Measurements from ENCODE around the gene SEC14L6.
"Not testable (repeated sequence)": the region's sequence is repeated elsewhere in the genome, so short reads cannot be mapped to it uniquely, and the experiment has no call there.

The SEC14L6 gene

DNA sequence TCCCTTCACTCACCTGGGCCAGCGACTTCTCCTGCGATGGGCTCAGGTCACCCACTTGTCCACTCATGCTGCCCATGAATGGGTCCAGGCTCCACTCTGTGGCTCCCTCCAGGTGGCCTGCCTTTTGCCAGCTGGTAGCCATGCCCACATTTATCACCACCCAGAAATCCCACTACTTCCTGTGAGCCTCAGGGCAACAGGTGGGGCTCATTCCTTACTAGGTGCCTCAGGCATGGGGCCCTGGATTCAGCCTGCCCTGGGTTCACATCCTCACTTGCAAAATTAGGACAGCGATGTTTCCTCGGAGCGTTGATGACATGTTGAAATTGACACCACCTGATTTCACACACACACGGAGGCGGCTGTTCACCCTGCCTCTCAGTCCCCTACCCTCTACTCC is at the start of gene SEC14L6:
TSS of gene SEC14L6 (minus strand) at position 126 of the 400 bp plus-strand sequence. CDS start at position 67, 59 bp downstream.
- DNase-seq: no peak

DNA sequence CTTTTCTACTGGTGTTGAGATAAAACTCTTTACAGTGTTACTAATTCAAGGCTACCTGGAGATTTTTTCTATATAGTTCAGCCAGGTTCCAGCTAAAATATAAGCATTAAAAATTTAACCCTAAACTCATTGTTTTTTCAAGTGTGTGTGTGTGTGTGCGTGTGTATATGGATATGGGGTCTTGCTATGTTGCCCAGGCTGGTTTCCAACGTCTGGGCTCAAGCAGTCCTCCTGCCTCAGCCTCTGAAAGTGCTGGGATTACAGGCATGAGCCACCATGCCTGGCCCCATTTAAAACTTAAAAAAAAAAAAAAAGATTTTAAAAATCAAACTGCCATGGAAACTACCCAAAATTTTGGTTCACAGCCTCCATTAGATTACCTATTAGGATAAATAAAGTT is 49.7 kb upstream of the SEC14L6 start:
- DNase-seq: no peak

DNA sequence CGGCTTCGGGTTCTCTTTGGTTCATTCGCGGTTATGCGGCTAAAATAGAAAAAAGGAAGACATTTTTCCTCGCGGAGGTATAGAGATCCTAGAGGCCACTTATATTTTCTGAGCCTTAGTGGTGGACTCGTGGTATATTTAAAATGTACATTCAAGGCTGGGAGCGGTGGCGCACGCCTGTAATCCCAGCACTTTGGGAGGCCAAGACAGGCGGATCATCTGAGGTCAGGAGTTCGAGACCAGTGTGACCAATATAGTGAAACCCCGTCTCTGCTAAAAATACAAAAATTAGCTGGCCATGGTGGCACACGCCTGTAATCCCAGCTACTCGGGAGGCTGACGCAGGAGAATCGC is 45.8 kb upstream of the SEC14L6 start:
- not testable (repeated sequence) for DNase-seq

DNA sequence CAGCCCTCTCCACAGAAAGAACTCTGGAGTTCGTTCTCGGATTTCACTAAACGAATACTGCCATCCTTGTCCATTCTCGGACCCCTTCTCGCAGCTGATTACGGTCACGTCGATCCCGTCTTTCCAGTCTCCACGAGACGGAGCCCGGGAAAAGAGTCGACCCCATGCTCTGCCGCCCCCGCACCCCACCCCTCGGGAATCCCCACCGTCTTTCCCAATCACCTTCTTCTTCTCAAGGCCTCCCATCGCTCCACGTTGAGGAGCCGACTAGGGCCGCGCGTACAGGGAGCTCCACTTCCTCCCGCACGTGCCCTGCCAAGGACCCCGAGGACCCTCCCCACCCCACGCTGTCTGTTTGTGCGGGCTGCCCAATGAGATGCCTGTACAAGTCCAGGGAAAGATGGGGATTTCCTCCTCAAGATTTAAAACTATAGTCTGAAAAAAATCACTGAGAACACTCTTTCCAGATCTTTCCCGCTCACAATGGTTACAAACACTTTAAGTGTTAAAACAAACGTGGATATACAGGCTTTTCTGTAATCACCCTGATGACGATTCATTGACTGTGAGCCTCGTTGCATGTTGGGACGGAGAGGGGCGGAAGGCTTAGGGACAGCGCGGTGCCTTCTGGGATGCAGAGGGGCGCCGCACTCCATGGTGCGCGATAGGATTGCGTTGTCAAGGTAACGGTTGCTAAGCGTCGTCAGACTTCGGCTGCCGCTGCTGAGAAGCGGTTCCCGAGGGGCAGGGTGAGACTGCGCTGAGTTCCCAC is 45.2 kb upstream of the SEC14L6 start, which contains the start of gene PES1:
TSS of gene PES1 (minus strand) at position 323 of the 772 bp plus-strand sequence. CDS start at position 246, 77 bp downstream.
- peak; percentile 95 for DNase-seq

DNA sequence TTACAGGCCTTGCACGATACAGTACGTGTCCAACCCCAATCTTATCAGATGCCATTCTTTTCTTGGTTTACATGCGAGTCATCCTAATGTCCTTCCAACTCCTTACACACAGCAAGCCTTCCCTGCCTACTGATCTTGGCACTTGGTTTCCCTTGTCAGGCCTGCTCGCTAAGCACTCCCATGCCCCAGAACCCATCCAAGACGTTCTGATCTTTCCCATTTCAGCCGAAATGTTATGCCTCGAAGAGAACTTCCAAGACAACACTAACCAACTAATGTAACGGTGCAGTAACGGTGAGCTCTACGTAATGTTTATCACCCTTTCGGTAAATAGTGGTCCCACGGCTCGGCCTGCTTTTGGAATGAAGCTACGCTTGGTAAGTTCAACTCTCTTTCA is 44.6 kb upstream of the SEC14L6 start:
- DNase-seq: no peak

DNA sequence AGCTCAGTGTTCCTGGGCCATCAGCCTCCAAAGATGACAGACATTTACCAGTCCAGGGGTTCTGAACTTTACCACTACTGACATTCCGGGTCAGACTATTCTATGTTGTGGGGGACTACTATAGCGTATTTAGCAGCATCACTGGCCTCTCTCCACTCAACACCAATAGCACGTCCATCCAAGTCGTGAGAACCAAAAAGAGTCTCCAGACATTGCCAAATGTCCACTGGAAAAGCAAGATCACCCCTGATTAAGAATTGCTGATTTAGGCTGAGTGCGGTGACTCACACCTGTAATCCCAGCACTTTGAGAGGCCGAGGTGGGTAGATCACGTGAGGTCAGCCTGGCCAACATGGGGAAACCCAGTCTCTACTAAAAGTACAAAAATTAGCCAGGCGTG is 39.9 kb upstream of the SEC14L6 start:
- DNase-seq: no peak

DNA sequence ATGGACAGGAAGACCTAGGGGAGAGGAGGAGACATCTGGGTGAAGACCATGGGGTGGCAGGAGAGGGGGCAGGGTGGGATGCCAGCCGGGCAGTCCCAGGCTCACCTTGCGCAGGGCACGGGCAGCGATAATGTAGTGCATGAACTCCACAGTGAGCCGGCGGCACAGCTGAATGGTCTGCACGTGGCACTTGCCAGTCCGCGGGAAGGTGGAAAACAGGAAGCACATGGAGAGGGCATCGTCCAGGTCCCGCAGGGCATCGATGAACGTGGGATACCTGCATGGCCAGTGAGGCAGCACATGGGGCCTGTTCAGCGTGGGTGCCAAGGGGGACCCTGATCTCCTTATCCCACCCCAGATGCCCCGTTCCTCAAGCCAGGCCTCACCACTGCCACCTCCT is 37.9 kb upstream of the SEC14L6 start:
- DNase-seq: no peak

DNA sequence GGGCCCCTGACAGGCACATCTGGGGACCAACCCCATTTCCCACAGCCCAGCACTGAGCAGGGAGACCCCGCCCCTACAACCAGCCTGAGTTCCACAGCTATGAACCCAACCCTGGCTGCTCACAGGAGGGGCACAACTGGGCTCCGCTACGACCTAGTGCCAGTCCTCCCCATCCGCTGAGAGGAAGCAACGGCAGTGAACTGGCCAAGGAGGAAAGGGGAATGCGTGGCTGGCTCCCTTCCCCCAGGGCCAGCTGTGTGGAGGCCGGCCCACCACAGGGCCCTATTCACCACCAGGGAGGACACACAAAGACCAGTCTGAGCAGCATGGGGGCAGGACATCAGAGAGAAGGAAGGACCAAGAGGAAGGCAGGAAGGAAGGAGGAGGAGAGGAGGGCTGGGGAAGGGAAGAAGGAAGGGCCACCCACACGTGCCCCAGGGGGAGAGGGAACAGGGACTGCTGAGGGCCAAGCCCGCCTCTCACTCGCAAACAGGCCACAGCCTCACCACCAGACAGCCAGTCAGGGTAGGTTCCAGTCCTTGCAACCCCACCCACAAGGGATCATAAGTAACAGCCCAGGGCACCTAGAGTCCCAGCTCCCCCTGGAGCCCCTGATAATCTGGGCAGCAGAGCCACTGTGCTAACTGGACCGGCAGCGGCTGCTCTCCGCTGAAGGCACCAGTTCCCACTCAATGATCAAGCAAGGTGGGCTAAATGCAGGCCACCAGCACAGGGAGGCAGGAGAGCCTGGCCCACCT is 36.4 kb upstream of the SEC14L6 start:
- no peak for DNase-seq

DNA sequence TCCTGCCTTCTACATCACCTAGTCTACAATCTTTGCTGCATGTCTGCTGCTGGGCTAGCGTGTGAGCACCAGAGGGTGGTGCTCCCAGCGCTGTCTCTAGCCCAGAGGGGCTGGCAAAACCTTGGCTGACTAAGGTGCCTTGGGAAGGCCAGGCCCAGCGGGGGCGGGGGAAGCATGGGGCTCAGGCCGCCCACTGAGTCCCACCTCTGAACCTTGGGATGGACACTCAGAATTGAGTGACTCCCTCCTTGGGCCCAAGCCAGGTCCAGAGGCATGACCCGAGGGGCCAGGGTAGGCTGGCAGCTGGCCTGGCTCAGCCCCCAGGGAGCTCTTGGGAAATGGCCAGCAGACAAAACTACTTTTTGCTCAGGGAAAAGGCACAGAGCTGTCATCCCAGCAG is 35.5 kb upstream of the SEC14L6 start:
- DNase-seq: no peak

DNA sequence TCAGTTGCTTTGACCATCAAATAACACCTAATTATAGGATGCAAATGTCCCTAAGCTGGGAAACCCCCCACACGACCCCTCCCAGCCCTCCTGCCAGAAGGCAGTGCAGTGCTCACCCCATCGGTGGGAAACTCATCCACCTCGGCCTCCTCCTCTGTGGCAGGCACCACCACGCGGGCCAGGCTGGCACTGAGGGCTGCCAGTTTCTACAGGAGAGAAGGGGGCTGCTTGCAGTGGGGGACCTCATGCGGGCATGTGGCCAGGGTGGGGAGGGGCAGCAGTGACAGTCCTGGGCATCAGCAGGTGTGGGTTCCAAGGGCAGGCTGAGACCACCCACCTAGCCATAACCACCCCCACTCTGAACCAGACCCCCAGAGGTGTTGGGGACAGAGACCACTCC is 34.4 kb upstream of the SEC14L6 start:
- no peak for DNase-seq

DNA sequence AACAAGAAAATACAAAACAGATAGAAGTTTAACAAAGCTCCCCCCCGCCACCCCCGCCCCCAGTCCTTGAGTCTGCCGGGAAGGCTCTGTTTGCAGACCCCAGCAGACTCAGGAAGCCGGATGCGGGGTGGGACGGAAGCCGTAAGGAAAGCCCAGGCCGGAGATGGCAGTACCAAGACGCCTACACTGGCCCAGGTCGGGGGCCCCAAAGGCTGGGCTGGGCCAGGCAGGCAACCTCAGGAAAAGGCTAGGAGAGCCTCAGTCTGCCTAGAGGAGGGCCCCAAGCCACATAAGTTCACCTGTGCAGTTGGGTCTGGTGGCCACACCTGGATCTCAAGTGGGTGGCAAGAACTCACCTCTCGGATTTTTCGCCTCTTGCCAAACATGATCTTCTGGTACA is 31.9 kb upstream of the SEC14L6 start:
- DNase-seq: no peak

DNA sequence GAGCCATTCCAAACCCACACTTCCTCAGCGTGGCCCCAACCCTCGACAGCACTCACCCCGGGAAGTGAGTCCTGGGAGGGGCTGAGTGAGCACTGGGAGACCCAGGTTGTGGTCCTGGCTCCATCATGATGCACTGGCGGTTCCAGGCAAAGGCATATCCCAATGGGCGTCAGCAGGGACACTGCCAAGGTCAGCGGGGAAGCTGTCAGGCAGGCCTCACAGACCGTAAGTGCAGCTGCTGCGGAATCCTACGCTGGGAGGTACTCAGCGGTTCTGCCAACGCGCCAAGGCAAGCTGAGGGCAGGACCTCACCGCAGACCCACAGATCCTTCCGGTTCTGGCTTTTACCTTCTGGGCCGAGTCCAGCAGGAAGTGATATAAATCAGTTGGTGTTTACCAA is 29.3 kb upstream of the SEC14L6 start:
- no peak for DNase-seq

DNA sequence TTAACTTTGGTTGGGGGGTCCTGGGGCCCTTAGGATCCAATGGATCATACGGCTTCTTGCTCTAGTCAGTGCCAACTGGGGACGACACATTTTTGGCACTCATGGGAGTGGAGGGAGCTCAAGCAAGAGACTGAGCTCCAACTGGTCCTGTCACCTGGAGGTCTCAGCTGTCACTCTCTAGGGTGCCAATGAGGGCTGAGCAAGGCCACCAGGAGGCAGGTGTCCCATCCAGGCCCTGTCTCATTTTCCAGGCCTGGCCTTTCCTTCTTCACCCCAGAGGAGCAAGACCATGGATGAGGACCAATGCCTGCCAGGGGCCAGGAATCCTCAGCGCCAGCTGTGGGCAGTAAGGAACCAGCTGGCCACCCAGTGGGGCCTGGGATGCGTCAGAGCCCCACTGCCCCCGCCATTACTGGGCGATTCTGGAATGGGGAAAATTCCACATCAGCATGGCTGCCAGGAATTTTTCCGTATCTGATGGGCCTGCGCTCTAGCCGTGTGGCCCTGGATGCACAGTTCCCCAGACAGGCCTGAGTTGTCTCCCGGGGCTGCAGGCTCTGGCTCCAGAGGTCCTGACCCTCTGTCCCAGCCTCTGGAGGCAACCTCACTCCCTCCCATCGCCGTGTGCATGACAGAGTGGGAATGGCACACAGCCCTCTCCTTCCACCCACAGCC is 28.6 kb upstream of the SEC14L6 start:
- DNase-seq: no peak

DNA sequence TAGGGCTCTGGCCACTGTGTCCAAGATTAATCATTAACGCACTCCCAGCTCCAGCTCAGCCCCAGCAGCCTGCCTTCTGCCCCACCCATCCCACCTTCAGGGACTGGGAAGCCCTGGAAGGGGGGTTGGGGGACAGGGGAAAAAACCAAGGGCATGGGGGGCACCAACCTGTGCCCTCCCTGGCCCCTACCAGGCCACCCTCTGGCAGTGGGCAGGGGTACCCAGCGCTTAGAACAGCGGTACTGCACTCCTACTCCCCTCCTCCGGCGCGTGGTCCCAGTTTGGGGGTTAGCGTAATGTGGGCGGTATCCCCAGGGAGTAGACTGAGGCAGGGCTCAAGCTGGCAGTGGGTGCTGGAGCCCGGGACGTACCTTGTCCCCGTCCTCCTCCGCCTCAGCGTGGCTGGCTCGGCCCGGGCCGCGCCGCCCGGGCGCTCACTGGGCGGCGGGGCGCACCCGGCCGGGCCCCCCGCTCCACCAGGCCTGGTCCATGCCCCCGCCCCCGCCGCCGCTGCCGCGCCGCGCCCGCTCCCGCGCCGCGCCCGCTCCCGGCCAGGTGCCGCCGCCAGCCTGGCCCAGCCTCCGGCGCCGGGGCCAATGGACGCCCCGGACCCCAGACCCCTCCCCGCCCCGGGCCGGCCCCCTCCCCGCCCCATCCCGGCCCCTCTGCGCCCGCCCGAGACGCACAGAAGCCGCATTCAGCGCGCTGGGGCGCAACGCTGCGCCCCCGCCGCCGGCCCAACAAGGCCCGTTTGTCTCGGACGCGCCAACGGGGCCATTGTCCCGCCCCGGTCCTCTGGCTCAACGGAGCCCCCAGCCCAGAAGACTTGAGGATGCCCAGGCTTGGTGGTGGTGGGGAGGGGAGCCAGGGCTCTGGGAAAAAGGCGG is 27.8 kb upstream of the SEC14L6 start, which contains the start of gene GAL3ST1:
TSS of gene GAL3ST1 (minus strand) at position 571 of the 887 bp plus-strand sequence. CDS start 17,273 bp downstream, outside the sequence.
- no peak for DNase-seq

DNA sequence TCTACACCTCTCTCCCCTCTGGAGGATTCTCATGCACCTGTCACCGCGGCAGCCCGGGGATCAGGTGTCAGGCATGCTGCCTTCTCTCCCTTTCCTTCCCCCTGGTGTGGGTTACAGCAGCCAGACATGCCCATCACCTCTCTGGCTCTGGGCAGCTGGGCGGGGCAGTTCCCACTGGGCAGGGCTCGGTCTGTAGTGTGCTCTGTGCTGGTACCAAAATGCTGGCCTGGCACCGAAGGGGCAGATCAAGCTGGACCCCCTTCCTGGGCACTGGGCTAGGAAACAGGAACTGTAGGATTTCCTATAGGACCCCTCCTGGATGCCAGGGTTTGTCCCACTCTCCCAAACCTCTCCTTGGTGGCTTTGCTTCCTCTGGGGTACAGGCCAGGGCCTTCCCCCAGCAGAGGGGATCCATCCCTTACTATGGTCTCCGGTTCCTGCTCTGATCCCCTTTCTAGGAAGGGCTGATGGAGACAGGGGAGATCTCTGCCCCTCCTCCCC is 27.1 kb upstream of the SEC14L6 start:
- no peak for DNase-seq

DNA sequence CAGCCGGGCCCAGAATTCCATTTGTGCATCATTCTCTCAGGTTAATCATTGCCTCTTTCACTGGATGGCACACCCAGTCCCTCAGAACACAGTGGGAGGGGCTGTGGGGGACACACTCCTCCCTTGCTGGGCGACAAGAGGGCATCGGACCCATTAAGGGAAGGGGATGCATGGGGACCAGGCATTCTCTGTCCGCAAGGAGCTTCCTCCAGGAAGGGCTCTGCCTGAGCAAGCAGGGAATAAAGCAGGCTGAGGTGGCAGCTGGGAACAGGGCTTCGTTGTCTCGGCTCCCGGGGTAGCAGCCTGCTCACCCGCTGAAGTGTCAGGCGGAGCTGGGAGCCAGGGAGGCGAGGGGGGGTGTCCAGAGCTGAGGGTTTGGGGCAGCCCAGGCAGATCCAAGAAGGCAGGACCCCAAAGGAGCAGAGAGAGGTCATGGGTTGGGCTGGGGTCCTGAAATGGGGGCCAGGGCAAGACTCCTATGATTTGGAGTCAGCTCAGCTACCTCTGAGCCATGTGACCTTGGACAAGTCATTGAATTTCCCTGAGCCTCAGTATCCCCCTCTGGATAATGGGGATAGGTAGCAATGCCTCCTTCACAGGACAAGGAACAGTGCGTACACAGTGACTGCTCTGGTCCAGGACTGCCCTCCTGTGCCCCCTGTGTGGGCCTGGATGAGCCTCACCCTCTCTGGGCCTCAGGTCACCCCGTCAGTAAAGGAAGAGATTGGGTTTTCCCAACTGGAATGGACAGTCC is 26.5 kb upstream of the SEC14L6 start:
- DNase-seq: no peak

DNA sequence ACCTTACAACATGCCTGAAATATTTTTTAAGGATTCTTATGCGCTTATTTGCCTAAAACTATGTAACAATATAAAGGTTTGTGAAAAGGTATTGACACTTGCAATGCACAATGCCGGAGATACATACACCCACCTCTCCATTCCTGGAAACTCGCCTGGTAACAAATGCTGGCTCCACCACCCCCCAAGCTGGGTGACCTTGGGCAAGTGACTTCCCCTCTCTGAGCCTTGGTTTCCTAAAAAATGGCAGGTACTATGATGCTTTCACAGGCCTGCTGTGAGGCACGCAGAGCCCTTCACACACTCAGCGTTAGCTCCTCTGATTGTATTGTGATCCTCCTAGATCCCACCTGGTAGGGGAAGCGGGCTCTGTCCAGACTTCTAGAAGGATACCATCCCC is 25.7 kb upstream of the SEC14L6 start:
- no peak for DNase-seq

DNA sequence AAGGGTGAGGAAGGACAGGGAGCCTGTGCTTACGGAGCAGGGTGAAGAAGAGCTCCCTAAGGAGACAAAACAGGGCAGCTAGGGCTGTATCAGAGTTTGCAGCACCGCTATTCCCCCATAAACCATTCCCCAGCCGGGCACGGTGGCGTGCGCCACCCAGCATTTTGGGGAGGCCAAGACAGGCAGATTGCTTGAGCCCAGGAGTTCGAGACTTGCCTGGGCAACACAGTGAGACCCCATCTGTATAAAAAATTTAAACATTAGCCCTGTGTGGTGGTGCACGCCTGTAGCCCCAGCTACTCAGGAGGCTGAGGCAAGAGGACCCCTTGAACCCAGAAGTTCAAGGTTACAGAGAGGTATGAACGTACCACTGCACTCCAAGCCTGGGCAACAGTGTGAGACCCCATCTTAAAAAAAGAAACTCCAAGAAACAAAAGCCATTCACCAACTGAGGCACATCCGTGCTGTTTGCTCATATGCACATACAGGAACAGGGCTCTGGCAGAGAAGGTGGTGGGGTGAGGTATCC is 23.2 kb upstream of the SEC14L6 start:
- DNase-seq: no peak

DNA sequence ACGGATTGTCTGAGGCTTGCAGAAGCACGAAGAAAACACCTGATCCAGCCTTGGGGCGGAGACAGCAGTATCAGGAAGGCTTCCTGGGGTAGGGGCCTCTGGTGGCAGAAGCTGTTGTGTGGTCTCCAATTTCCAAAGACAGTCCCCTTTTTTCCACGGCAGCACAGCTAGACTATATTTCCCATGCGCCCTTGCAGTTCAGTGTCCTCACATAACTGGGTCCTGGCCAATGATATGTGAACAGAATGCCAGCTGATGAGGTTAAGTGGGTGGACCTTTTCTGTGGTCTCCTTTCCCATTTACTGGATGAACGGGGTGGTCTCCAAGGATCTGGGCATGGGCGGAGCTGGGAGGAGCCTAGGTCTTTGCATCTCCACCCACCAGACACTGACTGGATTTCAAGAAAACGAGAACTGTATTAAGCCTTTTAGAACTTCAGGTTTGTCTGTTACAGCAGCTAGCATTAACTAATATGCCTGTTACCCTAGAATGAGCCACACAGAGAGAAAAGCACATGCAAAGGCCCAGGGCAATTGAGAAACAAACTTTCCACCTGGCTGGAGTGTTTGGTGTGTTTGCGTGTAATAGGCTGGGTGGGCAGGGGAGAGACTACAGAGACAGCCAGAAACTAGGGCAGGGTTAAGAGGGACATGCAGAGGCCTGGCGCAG is 21.7 kb upstream of the SEC14L6 start:
- no peak for DNase-seq

DNA sequence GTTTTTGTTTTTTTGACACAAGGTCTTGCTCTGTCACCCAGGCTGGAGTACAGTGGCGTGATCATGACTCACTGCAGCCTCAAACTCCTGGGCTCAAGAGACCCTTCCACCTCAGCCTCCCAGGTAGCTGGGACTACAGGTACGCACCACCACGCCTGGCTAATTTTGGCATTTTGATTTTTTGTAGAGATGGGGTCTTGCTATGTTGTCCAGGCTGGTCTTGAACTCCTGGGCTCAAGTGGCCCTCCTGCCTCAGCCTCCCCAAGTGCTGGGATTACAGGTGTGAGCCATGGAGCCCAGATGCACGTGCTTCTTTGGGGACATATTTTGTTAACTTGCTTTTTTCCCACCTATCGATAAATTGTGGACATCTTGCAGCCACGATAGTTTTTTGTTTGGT is 20.7 kb upstream of the SEC14L6 start:
- not testable (repeated sequence) for DNase-seq

DNA sequence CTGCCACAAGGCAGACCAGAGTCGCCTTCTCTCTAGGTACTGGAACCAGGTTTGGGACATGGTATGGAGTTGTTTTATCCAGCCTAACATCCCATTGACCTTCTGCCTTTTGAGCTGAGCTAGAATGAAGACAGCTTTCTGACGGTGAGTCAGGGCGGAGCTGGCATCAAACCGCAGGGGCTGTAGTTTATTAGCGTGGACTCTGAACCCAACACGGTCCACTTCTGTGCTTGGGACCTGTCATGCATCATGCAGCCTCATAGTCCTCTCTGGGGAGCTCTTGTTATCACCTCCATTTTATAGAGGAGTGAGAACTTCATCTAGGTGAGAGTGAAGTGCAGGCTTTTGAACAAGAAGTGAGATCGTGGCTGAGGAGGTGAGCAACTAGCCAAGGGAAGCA is 19.6 kb upstream of the SEC14L6 start:
- no peak for DNase-seq

Measured in activated CD4-positive, alpha-beta T cell treated with anti-CD3 and anti-CD28 coated beads for 48 hours (primary cell).